Gastrocnemius medialis (tissue), 4 donors: Measurements from ENCODE around the gene UTP3. TPM values are rescaled to one million over a fixed set of nuclear protein-coding genes. Genes with fewer than 3 reads are reported as not detected.
A peak's percentile ranks its signal among the peaks of the same experiment; 100 is the strongest.
"Not testable (repeated sequence)": the region's sequence is repeated elsewhere in the genome, so short reads cannot be mapped to it uniquely, and the experiment has no call there.

Experiments used
- ATAC-seq, 2 donors: fragments of 150-250 bp; one replicate each; pipeline ENCODE4 v1.9.1; 2016
- DNase-seq, 2 donors: peaks; one replicate each; pipeline ENCODE4 v3.0.0-alpha.2; 2019
- H3K27ac ChIP-seq, 4 donors: fragments of 200-600 bp; sonication (generic); 1 replicate in 1 of 4; 2 replicates in 3 of 4; pipeline ENCODE4 v1.5.1; 2016 to 2018; ENCODE audit warnings: mild to moderate bottlenecking in 2 of 4, moderate library complexity in 1 of 4
- H3K27me3 ChIP-seq, 3 donors: fragments of 200-600 bp; sonication (generic) in 2 of 3; 1 replicate in 1 of 3; 2 replicates in 2 of 3; pipeline versions ENCODE4 v1.5.1 to v1.6.0; 2016 to 2019; ENCODE audit warnings: mild to moderate bottlenecking in 1 of 3, moderate library complexity in 1 of 3
- H3K36me3 ChIP-seq, 2 donors: fragments of 200-600 bp; sonication (generic) in 1 of 2; one replicate each; pipeline ENCODE4 v1.5.1; 2017 to 2018
- H3K4me1 ChIP-seq, 2 donors: fragments of 200-600 bp; sonication (generic) in 1 of 2; one replicate each; pipeline ENCODE4 v1.5.1; 2016 to 2017; ENCODE audit warnings: mild to moderate bottlenecking in 2 of 2
- H3K4me3 ChIP-seq, 4 donors: fragments of 200-600 bp; sonication (generic) in 3 of 4; 1 replicate in 1 of 4; 2 replicates in 3 of 4; pipeline ENCODE4 v1.5.1; 2016 to 2019; ENCODE audit warnings: mild to moderate bottlenecking in 2 of 4
- H3K9me3 ChIP-seq, 3 donors: fragments of 200-600 bp; sonication (generic) in 2 of 3; 1 replicate in 1 of 3; 2 replicates in 2 of 3; pipeline ENCODE4 v1.5.1; 2016 to 2019
- CTCF ChIP-seq, 5 experiments: fragments of 450-650 bp in 3 of 5; fragments of 200-600 bp in 2 of 5; sonication (generic) in 2 of 5; IDR thresholded peaks in 4 of 5; conservative IDR thresholded peaks in 1 of 5; 1 replicate in 4 of 5; 2 replicates in 1 of 5; pipeline ENCODE4 v1.5.1; 2016 to 2019; ENCODE audit warnings: antibody characterized with exemption in 5 of 5, mild to moderate bottlenecking in 3 of 5, moderate library complexity in 3 of 5
- POLR2A ChIP-seq, 2 donors: fragments of 450-650 bp; IDR thresholded peaks; one replicate each; pipeline ENCODE4 v1.6.1; 2017; ENCODE audit warnings: antibody characterized with exemption in 2 of 2, mild to moderate bottlenecking in 2 of 2, moderate library complexity in 2 of 2
- in situ Hi-C, 4 donors: fragments of 200-750 bp; cut with MboI; loops; one replicate each; pipeline versions ENCODE4 v1.15.0 to v1.8.0; 2017; ENCODE audit warnings: low sequenced_read_pairs in 4 of 4
- intact Hi-C: fragments of 100-400 bp; cut with DNase I; formaldehyde crosslinking; loops from one replicate; pipeline ENCODE4 v1.15.1; 2023; ENCODE audit warnings: low total_unique reads
- total RNA-seq, 4 donors: library from RNA; depleted of rRNA; stranded (reverse); fragments of >200 nt; gene quantifications; one replicate each; pipeline versions ENCODE4 v1.1.0 to v1.2.3, GENCODE V29; 2016

Gene UTP3
- total RNA-seq = 10 to 100 TPM in 3 of 4 donors, 1 to 10 TPM in 1; 6.3 to 13.0 (median 11.8) TPM

- H3K36me3 ChIP-seq = peaks cover 0 to 9% of the 10 kb centered on the region in 2 donors
- peaks cover 27 to 37% of the 10 kb centered on the region in 2 donors for H3K4me1 ChIP-seq
- peak within 1 kb of the TSS; percentile 90 to 96 (median 94) for H3K27ac ChIP-seq
- in situ Hi-C loops (loop anchor here in 1 of 4 donors (25.0 kb wide), 1 partner anchor 299 kb away; the partner anchor contains the start of gene DCK), intact Hi-C loops (loop anchor here (1.0 to 5.0 kb wide), 7 partner anchors 17 to 305 kb away; partner anchors contain the start of genes DCK, GRSF1 and MOB1B)
- peak; percentile 71 to 80 for TF ChIP-seq POLR2A (IDR thresholded peaks at IDR 0.05)
- TF ChIP-seq CTCF (IDR thresholded peaks at IDR 0.05 in 4 of 5, conservative IDR thresholded peaks at IDR 0.05 in 1 of 5) = peak; percentile 92 to 98 (median 96)
- DNase-seq = peak; percentile 92 to 93
- no peaks in the 10 kb centered on the region for H3K27me3 ChIP-seq
- H3K9me3 ChIP-seq = no peaks in the 10 kb centered on the region
- peak; percentile 98 for ATAC-seq
- H3K4me3 ChIP-seq = peak within 1 kb of the TSS; percentile 82 to 93 (median 90)
Observed at GRCh38 chr4:70687821-70688794, at the start of gene UTP3. UTP3 (plus strand) TSS chr4:70688532; CDS start chr4:70688678, 146 bp downstream.

- no peak for ATAC-seq
- peaks cover 14 to 21% of the 10 kb centered on the region in 2 donors for H3K4me1 ChIP-seq
- H3K9me3 ChIP-seq = no peaks in the 10 kb centered on the region
- peaks cover 0 to 17% of the 10 kb centered on the region in 2 donors for H3K36me3 ChIP-seq
- no peak overlapping the region for H3K27ac ChIP-seq
- no peaks in the 10 kb centered on the region for H3K27me3 ChIP-seq
- TF ChIP-seq POLR2A (IDR thresholded peaks at IDR 0.05) = no peak
- no peak for TF ChIP-seq CTCF (IDR thresholded peaks at IDR 0.05 in 4 of 5, conservative IDR thresholded peaks at IDR 0.05 in 1 of 5)
- DNase-seq = no peak
- intact Hi-C loops = no loop called here
- H3K4me3 ChIP-seq = no peak overlapping the region
- in situ Hi-C loops = no loop called here
Observed at GRCh38 chr4:70640192-70640591, 48.1 kb upstream of the UTP3 start.

- H3K9me3 ChIP-seq, ATAC-seq, DNase-seq, H3K36me3 ChIP-seq, H3K4me3 ChIP-seq, H3K27ac ChIP-seq, H3K4me1 ChIP-seq, H3K27me3 ChIP-seq: not testable (repeated sequence)
- in situ Hi-C loops (loop anchor here in 3 of 4 donors (25.0 kb wide), 2 partner anchors 337 to 362 kb away; partner anchors contain the start of gene DCK (in 1 of the 3)), intact Hi-C loops (loop anchor here (5.0 kb wide), 1 partner anchor 37 kb away; the partner anchor contains the start of gene UTP3)
Observed at GRCh38 chr4:70650741-70651140, 37.6 kb upstream of the UTP3 start.

- DNase-seq (no peak), ATAC-seq (peak in 1 of 2 donors; percentile 51)
- no peak overlapping the region for H3K27ac ChIP-seq
- in situ Hi-C loops = loop anchor here in 3 of 4 donors (25.0 kb wide), 2 partner anchors 335 to 360 kb away; partner anchors contain the start of gene DCK (in 1 of the 3)
- H3K4me1 ChIP-seq = peaks cover 0 to 4% of the 10 kb centered on the region in 2 donors
- H3K4me3 ChIP-seq = no peak overlapping the region
- no peaks in the 10 kb centered on the region for H3K36me3 ChIP-seq
- TF ChIP-seq POLR2A (IDR thresholded peaks at IDR 0.05) (no peak), CTCF (IDR thresholded peaks at IDR 0.05 in 4 of 5, conservative IDR thresholded peaks at IDR 0.05 in 1 of 5) (peak; percentile 36 to 57 (median 43))
- H3K27me3 ChIP-seq = no peaks in the 10 kb centered on the region
- intact Hi-C loops = loop anchor here (1.0 to 5.0 kb wide), 2 partner anchors 35 to 357 kb away; partner anchors contain the start of gene UTP3
- H3K9me3 ChIP-seq = no peaks in the 10 kb centered on the region
Observed at GRCh38 chr4:70651864-70652506, 36.3 kb upstream of the UTP3 start.
